NCI-H128 (cell line): ENCODE results near the gene SCARF2.
"Not testable (repeated sequence)": the region's sequence is repeated elsewhere in the genome, so short reads cannot be mapped to it uniquely, and the experiment has no call there.

Source experiments
- DNase-seq: peaks from one replicate; lab custom pipeline; 2025; ENCODE audit not compliant: unreplicated experiment; lab: John Stamatoyannopoulos, UW

Gene SCARF2

GRCh38 chr22:20414450-20414849 lies 23.2 kb downstream of the SCARF2 start:
- no peak for DNase-seq

GRCh38 chr22:20414059-20414440 lies 23.6 kb downstream of the SCARF2 start:
- DNase-seq = no peak

- DNase-seq = no peak
Observed at GRCh38 chr22:20413217-20414058, 24.2 kb downstream of the SCARF2 start.

GRCh38 chr22:20412474-20413216 lies 25.0 kb downstream of the SCARF2 start:
- no peak for DNase-seq

- DNase-seq = not testable (repeated sequence)
Observed at GRCh38 chr22:20409385-20409784, 28.2 kb downstream of the SCARF2 start.

GRCh38 chr22:20408891-20409290 lies 28.7 kb downstream of the SCARF2 start:
- DNase-seq = no peak

GRCh38 chr22:20407829-20408228 lies 29.8 kb downstream of the SCARF2 start:
- DNase-seq = no peak

- DNase-seq = no peak
Observed at GRCh38 chr22:20406686-20407408, 30.8 kb downstream of the SCARF2 start.

GRCh38 chr22:20405931-20406685 lies 31.5 kb downstream of the SCARF2 start:
- no peak for DNase-seq

GRCh38 chr22:20405291-20405930 lies 32.2 kb downstream of the SCARF2 start:
- DNase-seq = no peak

GRCh38 chr22:20404881-20405280 lies 32.7 kb downstream of the SCARF2 start:
- no peak for DNase-seq

GRCh38 chr22:20403779-20404140 lies 33.9 kb downstream of the SCARF2 start:
- no peak for DNase-seq

GRCh38 chr22:20402960-20403778 lies 34.5 kb downstream of the SCARF2 start:
- DNase-seq = no peak

- no peak for DNase-seq
Observed at GRCh38 chr22:20401376-20402014, 36.1 kb downstream of the SCARF2 start.

- DNase-seq = no peak
Observed at GRCh38 chr22:20400606-20401375, 36.8 kb downstream of the SCARF2 start.

GRCh38 chr22:20399866-20400605 lies 37.6 kb downstream of the SCARF2 start:
- no peak for DNase-seq

GRCh38 chr22:20398420-20398819 lies 39.2 kb downstream of the SCARF2 start:
- no peak for DNase-seq

- DNase-seq = no peak
Observed at GRCh38 chr22:20397498-20397897, 40.1 kb downstream of the SCARF2 start.
